ENCODE measurements around the gene SLC23A2.

SLC23A2 gene

DNA sequence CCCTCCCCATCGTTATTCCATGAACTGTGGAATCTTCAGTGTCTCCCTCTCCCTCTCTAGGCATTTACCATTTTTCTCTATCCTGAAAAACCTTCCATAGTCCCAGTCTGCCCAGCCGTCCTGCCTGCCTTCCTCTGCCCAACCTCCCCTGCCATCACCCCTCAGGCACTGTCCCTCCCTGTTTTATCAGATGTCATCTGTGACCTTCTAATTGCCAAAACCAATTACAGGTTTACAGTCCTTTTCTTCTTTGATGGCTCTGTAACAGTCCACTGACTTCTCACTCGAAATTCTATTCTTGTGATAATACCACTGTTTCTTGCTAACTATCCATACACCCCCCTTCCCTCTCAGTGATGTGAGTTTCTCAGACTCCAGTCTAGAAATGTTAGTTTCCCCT is 2.3 kb upstream of the SLC23A2 start:
- Histone ChIP-seq H3K9ac (ENCODE audit: low read length) (no peak overlapping the region), H3K4me3 (ENCODE audit: low read length) (no peak overlapping the region), H3K4me1 (ENCODE audit: low read length) (peaks cover 24% of the 10 kb centered on the region), H3K9me3 (ENCODE audit: insufficient read depth, low read length) (no peaks in the 10 kb centered on the region), H4K20me1 (ENCODE audit: insufficient read depth, low read length) (peaks cover 10% of the 10 kb centered on the region; the same call in 1 of the 2 replicates), H3K36me3 (replicated peaks; ENCODE audit: low read depth, low read length) (no peaks in the 10 kb centered on the region), H2AFZ (ENCODE audit: low read depth, low read length) (no peak overlapping the region), H3K27ac (ENCODE audit: low read length) (no peak overlapping the region), H3K4me2 (ENCODE audit: low read length) (no peak overlapping the region), H3K27me3 (ENCODE audit: low read depth, low read length) (peaks cover 15% of the 10 kb centered on the region; the same call in 1 of the 2 replicates), H3K79me2 (ENCODE audit: low read length) (peaks cover 22% of the 10 kb centered on the region)
- no peak for TF ChIP-seq EZH2phosphoT487 (IDR thresholded peaks at IDR 0.05; ENCODE audit: low read depth)
- TF ChIP-seq, protein P1, sequence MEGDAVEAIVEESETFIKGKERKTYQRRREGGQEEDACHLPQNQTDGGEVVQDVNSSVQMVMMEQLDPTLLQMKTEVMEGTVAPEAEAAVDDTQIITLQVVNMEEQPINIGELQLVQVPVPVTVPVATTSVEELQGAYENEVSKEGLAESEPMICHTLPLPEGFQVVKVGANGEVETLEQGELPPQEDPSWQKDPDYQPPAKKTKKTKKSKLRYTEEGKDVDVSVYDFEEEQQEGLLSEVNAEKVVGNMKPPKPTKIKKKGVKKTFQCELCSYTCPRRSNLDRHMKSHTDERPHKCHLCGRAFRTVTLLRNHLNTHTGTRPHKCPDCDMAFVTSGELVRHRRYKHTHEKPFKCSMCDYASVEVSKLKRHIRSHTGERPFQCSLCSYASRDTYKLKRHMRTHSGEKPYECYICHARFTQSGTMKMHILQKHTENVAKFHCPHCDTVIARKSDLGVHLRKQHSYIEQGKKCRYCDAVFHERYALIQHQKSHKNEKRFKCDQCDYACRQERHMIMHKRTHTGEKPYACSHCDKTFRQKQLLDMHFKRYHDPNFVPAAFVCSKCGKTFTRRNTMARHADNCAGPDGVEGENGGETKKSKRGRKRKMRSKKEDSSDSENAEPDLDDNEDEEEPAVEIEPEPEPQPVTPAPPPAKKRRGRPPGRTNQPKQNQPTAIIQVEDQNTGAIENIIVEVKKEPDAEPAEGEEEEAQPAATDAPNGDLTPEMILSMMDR (IDR thresholded peaks at IDR 0.05; ENCODE audit: low read depth, low read length) = no peak

DNA sequence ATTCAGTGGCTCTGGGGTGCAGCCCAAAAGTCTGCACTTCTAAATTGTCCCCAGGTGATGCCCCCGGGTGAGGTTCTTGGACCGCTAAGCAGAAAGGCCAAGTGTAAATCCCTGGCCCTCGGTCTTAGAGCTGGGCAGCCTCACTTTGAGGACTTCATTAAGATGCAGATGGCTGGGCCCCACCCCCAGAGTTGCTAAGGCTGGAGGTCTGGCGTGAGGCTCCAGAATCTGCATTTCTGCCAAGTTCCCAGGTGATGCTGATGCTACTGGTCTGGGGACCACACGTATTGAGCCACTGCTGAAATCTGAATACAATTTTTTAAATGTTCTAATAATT is 735 bp upstream of the SLC23A2 start:
- Histone ChIP-seq H3K9ac (ENCODE audit: low read length) (peak overlapping the region; percentile 52), H3K27ac (ENCODE audit: low read length) (no peak overlapping the region), H3K79me2 (ENCODE audit: low read length) (peaks cover 35% of the 10 kb centered on the region), H2AFZ (ENCODE audit: low read depth, low read length) (peak overlapping the region; percentile 74), H3K4me3 (ENCODE audit: low read length) (peak overlapping the region; percentile 81), H3K36me3 (replicated peaks; ENCODE audit: low read depth, low read length) (no peaks in the 10 kb centered on the region), H3K9me3 (ENCODE audit: insufficient read depth, low read length) (no peaks in the 10 kb centered on the region), H3K4me1 (ENCODE audit: low read length) (peaks cover 24% of the 10 kb centered on the region), H4K20me1 (ENCODE audit: insufficient read depth, low read length) (peaks cover 20% of the 10 kb centered on the region; the same call in 1 of the 2 replicates), H3K27me3 (ENCODE audit: low read depth, low read length) (peaks cover 10% of the 10 kb centered on the region; the same call in 1 of the 2 replicates), H3K4me2 (ENCODE audit: low read length) (peak overlapping the region; percentile 83)
- TF ChIP-seq, protein P1 (IDR thresholded peaks at IDR 0.05; ENCODE audit: low read depth, low read length) = no peak
- no peak for TF ChIP-seq EZH2phosphoT487 (IDR thresholded peaks at IDR 0.05; ENCODE audit: low read depth)

DNA sequence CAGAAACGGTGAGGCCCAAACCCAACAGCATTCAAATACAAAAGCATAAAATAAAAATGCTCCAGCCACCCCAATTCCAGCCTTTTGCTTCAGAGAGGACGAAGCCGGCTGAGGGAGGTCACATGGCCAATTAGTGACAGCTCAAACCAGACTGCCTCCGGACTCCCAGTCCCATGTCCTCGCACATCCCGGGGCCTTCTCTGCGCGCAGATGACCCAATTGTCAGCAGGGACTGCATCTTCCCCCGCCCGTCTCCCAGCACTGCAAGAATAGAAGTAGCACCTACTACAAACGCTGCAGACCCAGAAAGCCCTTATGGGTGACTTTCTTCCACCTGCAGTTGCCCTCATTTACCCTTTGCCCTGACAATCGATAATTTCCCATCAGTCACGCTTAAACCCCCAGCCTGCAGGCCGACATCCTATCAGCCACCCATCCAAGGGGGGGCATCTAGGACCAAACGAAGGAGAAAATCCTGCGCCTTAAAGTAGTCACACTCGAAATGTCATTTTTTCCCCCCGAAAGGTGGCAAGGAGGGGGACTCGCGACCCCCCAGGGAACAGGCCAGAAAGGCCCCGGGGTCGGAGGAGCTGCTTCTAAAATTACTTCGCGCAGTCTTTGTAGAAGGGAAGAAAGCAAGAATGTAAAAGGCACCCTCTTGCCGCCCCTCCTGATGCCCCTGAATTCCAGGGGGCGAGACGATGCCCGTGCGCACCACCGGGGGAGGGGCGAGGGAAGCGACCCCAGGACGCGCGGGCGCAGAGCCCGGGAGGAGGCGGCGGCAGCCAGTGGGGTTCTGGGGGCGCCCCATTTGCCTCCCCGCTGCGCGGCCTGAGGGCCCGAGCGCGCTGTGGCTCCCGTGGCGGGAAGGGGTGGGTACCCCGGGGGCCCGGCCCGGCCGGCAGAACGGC is 792 bp downstream of the SLC23A2 start:
- Histone ChIP-seq H3K27ac (ENCODE audit: low read length) (no peak overlapping the region), H3K27me3 (ENCODE audit: low read depth, low read length) (peaks cover 10% of the 10 kb centered on the region; the same call in 1 of the 2 replicates), H2AFZ (ENCODE audit: low read depth, low read length) (peak overlapping the region; percentile 20; the same call in 1 of the 2 replicates), H3K9me3 (ENCODE audit: insufficient read depth, low read length) (no peaks in the 10 kb centered on the region), H3K79me2 (ENCODE audit: low read length) (peaks cover 48% of the 10 kb centered on the region), H3K4me3 (ENCODE audit: low read length) (peak overlapping the region; percentile 81), H4K20me1 (ENCODE audit: insufficient read depth, low read length) (peaks cover 30% of the 10 kb centered on the region), H3K4me2 (ENCODE audit: low read length) (peak overlapping the region; percentile 85), H3K36me3 (replicated peaks; ENCODE audit: low read depth, low read length) (no peaks in the 10 kb centered on the region), H3K9ac (ENCODE audit: low read length) (peak overlapping the region; percentile 68), H3K4me1 (ENCODE audit: low read length) (peaks cover 24% of the 10 kb centered on the region)
- TF ChIP-seq, protein P1 (IDR thresholded peaks at IDR 0.05; ENCODE audit: low read depth, low read length) = no peak
- TF ChIP-seq EZH2phosphoT487 (IDR thresholded peaks at IDR 0.05; ENCODE audit: low read depth) = no peak

DNA sequence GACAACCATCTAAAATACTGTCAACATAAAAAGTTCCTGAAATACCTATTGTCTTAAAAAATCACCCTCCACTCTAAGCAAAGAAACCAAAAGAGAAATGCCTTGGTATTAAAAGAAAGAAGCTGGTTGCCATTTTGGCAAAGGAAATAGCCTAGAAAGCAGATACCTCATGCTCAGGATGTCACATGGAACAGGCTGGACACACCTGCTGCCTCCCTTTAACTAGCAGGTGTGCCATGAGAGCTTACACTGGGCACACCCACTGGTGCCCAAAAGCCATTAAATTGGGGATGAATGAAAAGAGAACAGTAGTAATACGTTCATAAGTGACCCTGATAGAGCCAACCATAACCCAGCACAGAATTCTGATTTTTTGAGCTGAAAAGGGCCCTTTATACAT is 1.5 kb downstream of the SLC23A2 start:
- peak overlapping the region; percentile 81 for H3K4me3 ChIP-seq (ENCODE audit: low read length)
- no peaks in the 10 kb centered on the region for H3K36me3 ChIP-seq (replicated peaks; ENCODE audit: low read depth, low read length)
- H4K20me1 ChIP-seq (ENCODE audit: insufficient read depth, low read length) = peaks cover 37% of the 10 kb centered on the region
- H3K9me3 ChIP-seq (ENCODE audit: insufficient read depth, low read length) = no peaks in the 10 kb centered on the region
- H2AFZ ChIP-seq (ENCODE audit: low read depth, low read length) = no peak overlapping the region
- peaks cover 55% of the 10 kb centered on the region for H3K79me2 ChIP-seq (ENCODE audit: low read length)
- no peak overlapping the region for H3K27ac ChIP-seq (ENCODE audit: low read length)
- TF ChIP-seq, protein P1 (IDR thresholded peaks at IDR 0.05; ENCODE audit: low read depth, low read length) = no peak
- no peak for TF ChIP-seq EZH2phosphoT487 (IDR thresholded peaks at IDR 0.05; ENCODE audit: low read depth)
- H3K4me2 ChIP-seq (ENCODE audit: low read length) = peak overlapping the region; percentile 85
- H3K27me3 ChIP-seq (ENCODE audit: low read depth, low read length) = peaks cover 10% of the 10 kb centered on the region; the same call in 1 of the 2 replicates
- peaks cover 24% of the 10 kb centered on the region for H3K4me1 ChIP-seq (ENCODE audit: low read length)
- H3K9ac ChIP-seq (ENCODE audit: low read length) = peak overlapping the region; percentile 68; the same call in 1 of the 2 replicates
